HepG2 (cell line): Measurements from ENCODE around the gene ATF6. TPM values are rescaled to one million over a fixed set of nuclear protein-coding genes. Genes with fewer than 3 reads are reported as not detected.

ENCODE experiments used
- ATAC-seq: fragments of 200-7000 bp; cut with Tn5 transposase; 3 replicates; pipeline ENCODE4 v1.9.1; 2020; ENCODE audit warnings: mild to moderate bottlenecking, moderate library complexity
- BruUV-seq: library from RNA; stranded (reverse); fragments of 400-500 nt; replicated peaks from 2 replicates; lab custom pipeline; 2021; lab: Mats Ljungman, UMichigan
- CTCF ChIA-PET: fragments of 300-600 bp; formaldehyde crosslinking; extraction: SDS; loops from one replicate; lab custom pipeline; 2021; ENCODE audit warnings: low total read pairs, inconsistent platforms, low intra/inter-chr PET ratio; lab: Yijun Ruan, JAX
- POLR2A ChIA-PET: fragments of 350-600 bp; sonication (Branson Sonifier 250); formaldehyde crosslinking; loops from one replicate; lab custom pipeline; 2020; ENCODE audit warnings: antibody characterized with exemption, inconsistent platforms; lab: Yijun Ruan, JAX
- DNase-seq: peaks from one replicate; pipeline ENCODE4 v3.0.0-alpha.2; 2015; ENCODE audit warnings: low spot score
- FAIRE-seq: peaks from 3 replicates; lab custom pipeline; 2011; peaks lifted over from hg19 to GRCh38; lab: Jason Lieb, UNC
- H2AFZ ChIP-seq: one replicate; pipeline ENCODE4 v1.6.1; 2011; ENCODE audit warnings: low read length, inconsistent platforms
- H3K27ac ChIP-seq: fragments of 300-600 bp; 3 replicates; pipeline ENCODE4 v1.8.0; 2011; ENCODE audit warnings: mixed run types, mild to moderate bottlenecking, mixed read lengths, low read length, inconsistent platforms; ENCODE audit not compliant: insufficient read depth; ENCODE audit errors: extremely low read length
- H3K27me3 ChIP-seq, 2 experiments: fragments of 200-600 bp in 1 of 2; 2 replicates in 1 of 2; 3 replicates in 1 of 2; pipeline versions ENCODE4 v1.6.0 to v1.8.0; 2011; ENCODE audit warnings: low read length in 2 of 2, mild to moderate bottlenecking in 2 of 2, moderate library complexity in 2 of 2, inconsistent platforms in 1 of 2; ENCODE audit not compliant: insufficient read depth in 2 of 2, control insufficient read depth in 1 of 2
- H3K36me3 ChIP-seq, 2 experiments: fragments of 200-600 bp in 1 of 2; replicated peaks in 1 of 2; 2 replicates in 1 of 2; 3 replicates in 1 of 2; pipeline versions ENCODE4 v1.5.1 to v1.8.0; 2011; ENCODE audit warnings: low read length in 2 of 2, inconsistent platforms in 1 of 2; ENCODE audit not compliant: insufficient read depth in 2 of 2, control insufficient read depth in 1 of 2
- H3K4me1 ChIP-seq: 2 replicates; pipeline ENCODE4 v1.5.1; 2012; ENCODE audit warnings: low read length, inconsistent platforms; ENCODE audit not compliant: insufficient read depth
- H3K4me2 ChIP-seq: 2 replicates; pipeline ENCODE4 v1.6.0; 2011; ENCODE audit warnings: low read depth, low read length, inconsistent platforms
- H3K4me3 ChIP-seq, 3 experiments: fragments of 200-600 bp in 1 of 3; sonication (generic), shearing (Covaris generic) in 1 of 3; replicated peaks in 1 of 3; 2 replicates each; pipeline ENCODE4 v1.5.1; 2011 to 2016; ENCODE audit warnings: low read length in 3 of 3, inconsistent platforms in 2 of 3, low read depth in 2 of 3, mild to moderate bottlenecking in 2 of 3, control low read depth in 1 of 3, mixed read lengths in 1 of 3; ENCODE audit not compliant: insufficient read depth in 1 of 3
- H3K79me2 ChIP-seq: one replicate; pipeline ENCODE4 v1.6.1; 2011; ENCODE audit warnings: low read length, inconsistent platforms; ENCODE audit not compliant: insufficient read depth
- H3K9ac ChIP-seq: 2 replicates; pipeline ENCODE4 v1.6.0; 2011; ENCODE audit warnings: mild to moderate bottlenecking, low read depth, low read length, inconsistent platforms; ENCODE audit not compliant: insufficient read depth
- H3K9me3 ChIP-seq: 2 replicates; pipeline ENCODE4 v1.5.1; 2012; ENCODE audit warnings: mild to moderate bottlenecking, low read length
- H4K20me1 ChIP-seq: 2 replicates; pipeline ENCODE4 v1.6.0; 2011; ENCODE audit warnings: inconsistent platforms, mild to moderate bottlenecking, low read length, moderate library complexity; ENCODE audit not compliant: insufficient read depth
- AGO1 ChIP-seq: fragments of 200-400 bp; formaldehyde crosslinking; IDR thresholded peaks from 2 replicates; pipeline ENCODE4 v1.6.1; 2017; ENCODE audit warnings: mild to moderate bottlenecking, low read depth, low read length, moderate library complexity; ENCODE audit not compliant: poor library complexity, severe bottlenecking
- FOXP1 ChIP-seq, 2 experiments: fragments of 450-650 bp in 1 of 2; IDR thresholded peaks; 2 replicates each; pipeline ENCODE4 v1.6.1; 2017 to 2018; ENCODE audit warnings: antibody characterized with exemption in 1 of 2
- GATAD1 ChIP-seq: IDR thresholded peaks from 2 replicates; pipeline ENCODE4 v1.6.1; 2016; ENCODE audit warnings: missing genetic modification reagents, missing compliant biosample characterization
- HNRNPH1 ChIP-seq: fragments of 200-400 bp; formaldehyde crosslinking; optimal IDR thresholded peaks from 2 replicates; pipeline ENCODE3; 2017; ENCODE audit warnings: mild to moderate bottlenecking, low read depth, low read length
- IKZF4 ChIP-seq: sonication (generic); formaldehyde crosslinking; IDR thresholded peaks from 2 replicates; pipeline ENCODE4 v1.5.1; 2020; ENCODE audit warnings: borderline replicate concordance, mild to moderate bottlenecking, low read depth, missing genetic modification reagents; ENCODE audit errors: not compliant biosample characterization
- KAT2B ChIP-seq: fragments of 150-350 bp; IDR thresholded peaks from 2 replicates; pipeline ENCODE4 v1.6.1; 2014; ENCODE audit warnings: low read depth, low read length, borderline replicate concordance
- NCOA2 ChIP-seq: sonication (generic); formaldehyde crosslinking; IDR thresholded peaks from 2 replicates; pipeline ENCODE4 v1.8.0; 2022; ENCODE audit warnings: inconsistent platforms
- SP4 ChIP-seq: sonication (generic); formaldehyde crosslinking; IDR thresholded peaks from 2 replicates; pipeline ENCODE4 v1.8.1; 2023; ENCODE audit warnings: mild to moderate bottlenecking, missing genetic modification reagents
- ZBTB46 ChIP-seq: sonication (generic); formaldehyde crosslinking; IDR thresholded peaks from 2 replicates; pipeline ENCODE4 v1.4.0; 2020; ENCODE audit warnings: mild to moderate bottlenecking, missing genetic modification reagents, borderline replicate concordance
- ZFAT ChIP-seq: sonication (generic); formaldehyde crosslinking; conservative IDR thresholded peaks from 2 replicates; pipeline ENCODE4 v1.8.1; 2023; ENCODE audit warnings: missing genetic modification reagents, inconsistent platforms
- ZFYVE20 ChIP-seq: sonication (generic); formaldehyde crosslinking; IDR thresholded peaks from 2 replicates; pipeline ENCODE4 v1.8.0; 2023; ENCODE audit warnings: low read depth, mild to moderate bottlenecking, moderate library complexity, missing genetic modification reagents, borderline replicate concordance
- ZNF557 ChIP-seq: sonication (generic); formaldehyde crosslinking; IDR thresholded peaks from 2 replicates; pipeline ENCODE4 v1.4.0; 2020; ENCODE audit warnings: missing genetic modification reagents
- ZNF737 ChIP-seq: sonication (generic); formaldehyde crosslinking; IDR thresholded peaks from 2 replicates; pipeline ENCODE4 v1.5.0; 2020; ENCODE audit warnings: missing genetic modification reagents, mild to moderate bottlenecking, borderline replicate concordance
- ZNF800 ChIP-seq: sonication (generic); formaldehyde crosslinking; IDR thresholded peaks from 2 replicates; pipeline ENCODE4 v1.4.0; 2020; ENCODE audit warnings: missing genetic modification reagents
- WGBS: methylation state at CpG from one replicate; pipeline ENCODE4 v1.1.6; 2017; ENCODE audit warnings: low lambda C conversion rate; 5-methylcytosine and 5-hydroxymethylcytosine counted together
- in situ Hi-C: cut with HindIII; loops from 2 replicates; pipeline ENCODE4 v1.10.0; 2017; ENCODE audit warnings: low pct_unique_long_range_greater_than_20kb; ENCODE audit not compliant: extremely low pct_ligation_motif_present
- intact Hi-C: fragments of 100-400 bp; cut with micrococcal nuclease; formaldehyde crosslinking; loops from one replicate; pipeline ENCODE4 v1.10.0; 2022; ENCODE audit not compliant: unreplicated experiment
- polyA plus RNA-seq, 8 experiments: library from polyadenylated mRNA; depleted of rRNA in 3 of 8; stranded (reverse) in 7 of 8; unstranded in 1 of 8; fragments of >200 nt; fragmentation: Illumina TruSeq in 4 of 8; extraction: Trizol in 4 of 8; gene quantifications; 2 replicates each; pipeline versions ENCODE4 v1.2.1 to v1.2.3, GENCODE V29; 2011 to 2016; ENCODE audit warnings: low read depth in 4 of 8, missing spikeins in 1 of 8, mixed read lengths in 1 of 8; ENCODE audit not compliant: insufficient read depth in 1 of 8
- total RNA-seq, 5 experiments: library from RNA; depleted of rRNA; stranded (reverse); fragments of >200 nt; fragmentation: Illumina TruSeq; extraction: Trizol; gene quantifications; 2 replicates each; pipeline ENCODE4 v1.2.3, GENCODE V29; 2016; ENCODE audit warnings: low read depth in 1 of 5

Gene ATF6
- total and polyA plus RNA-seq, 2 of the 13 experiments (the other 11 are each of a cell fraction or from before 2014, with no cell fraction given) = 13.2 to 14.5 TPM

- Histone ChIP-seq H3K4me1 (no peaks in the 10 kb centered on the region), H3K9me3 (no peaks in the 10 kb centered on the region), H3K27ac (no peak overlapping the region), H2AFZ (no peak overlapping the region), H3K27me3 (no peaks in the 10 kb centered on the region), H3K79me2 (no peaks in the 10 kb centered on the region), H3K9ac (no peak overlapping the region), H4K20me1 (no peaks in the 10 kb centered on the region), H3K4me2 (no peak overlapping the region), H3K4me3 (no peak overlapping the region), H3K36me3 (no peaks in the 10 kb centered on the region; a peak in 2 of 5 replicates)
- BruUV-seq = no TSS peak
- ChIA-PET POLR2A (no interaction called here), CTCF (no interaction called here)
- ATAC-seq = no peak
- intact Hi-C loops = no loop called here
- FAIRE-seq = no peak
- DNase-seq = no peak
- 96% methylated on average over 1 of the region's 1 CpG for WGBS
- TF ChIP-seq SP4 (CRISPR knock-in tag) (no peak), ZNF800 (CRISPR knock-in tag) (no peak), NCOA2 (CRISPR knock-in tag) (no peak), KAT2B (no peak), ZFAT (CRISPR knock-in tag) (no peak), IKZF4 (no peak), ZNF557 (CRISPR knock-in tag) (no peak), GATAD1 (no peak)
- in situ Hi-C loops = no loop called here
Observed at GRCh38 chr1:161935264-161935663, 169.1 kb downstream of the ATF6 start.

GRCh38 chr1:161936786-161937185, 170.7 kb downstream of the ATF6 start:
- no peak overlapping the region for H3K9ac ChIP-seq
- no peak for DNase-seq
- H3K79me2 ChIP-seq = no peaks in the 10 kb centered on the region
- no peaks in the 10 kb centered on the region; a peak in 2 of 5 replicates for H3K36me3 ChIP-seq
- H3K4me2 ChIP-seq = no peak overlapping the region
- no peaks in the 10 kb centered on the region for H4K20me1 ChIP-seq
- no TSS peak for BruUV-seq
- ATAC-seq = no peak
- H3K9me3 ChIP-seq = no peaks in the 10 kb centered on the region
- peaks cover 11% of the 10 kb centered on the region for H3K4me1 ChIP-seq
- 92% methylated on average over 2 of the region's 2 CpGs for WGBS
- H3K27me3 ChIP-seq = no peaks in the 10 kb centered on the region
- in situ Hi-C loops (no loop called here), intact Hi-C loops (no loop called here)
- POLR2A ChIA-PET = no interaction called here
- H3K4me3 ChIP-seq = no peak overlapping the region
- H2AFZ ChIP-seq = no peak overlapping the region
- no peak overlapping the region for H3K27ac ChIP-seq
- FAIRE-seq = no peak
- CTCF ChIA-PET = no interaction called here
- TF ChIP-seq ZNF737 = no peak
- TF ChIP-seq AGO1 = no peak
- TF ChIP-seq FOXP1 (IDR thresholded peaks at IDR 0.05) = no peak
- no peak for TF ChIP-seq FOXP1 (CRISPR knock-in tag; IDR thresholded peaks at IDR 0.05)
- no peak for TF ChIP-seq HNRNPH1
- no peak for TF ChIP-seq ZBTB46 (CRISPR knock-in tag)
- no peak for TF ChIP-seq ZFYVE20 (CRISPR knock-in tag)
